GM12878 (cell line): ENCODE results near the gene MKRN2. TPM values are rescaled to one million over a fixed set of nuclear protein-coding genes. Genes with fewer than 3 reads are reported as not detected.
A peak's percentile ranks its signal among the peaks of the same experiment; 100 is the strongest.

Experiments used
- BMI1 ChIP-seq: fragments of 450-650 bp; IDR thresholded peaks from 2 replicates; pipeline ENCODE4 v1.6.1; 2016; ENCODE audit warnings: mild to moderate bottlenecking, moderate library complexity, borderline replicate concordance
- CREM ChIP-seq: IDR thresholded peaks from 2 replicates; pipeline ENCODE4 v1.6.1; 2014; ENCODE audit warnings: antibody characterized with exemption, low read depth
- DPF2 ChIP-seq: fragments of 450-650 bp; IDR thresholded peaks from 2 replicates; pipeline ENCODE4 v1.6.1; 2017; ENCODE audit warnings: mild to moderate bottlenecking
- GABPA ChIP-seq: IDR thresholded peaks from 2 replicates; pipeline ENCODE4 v1.6.1; 2014; ENCODE audit warnings: antibody characterized with exemption, low read depth, mild to moderate bottlenecking, inconsistent platforms
- HDAC6 ChIP-seq: fragments of 200-600 bp; sonication (generic); IDR thresholded peaks from one replicate; pipeline ENCODE4 v1.8.0; 2017; ENCODE audit warnings: antibody characterized with exemption; ENCODE audit not compliant: unreplicated experiment
- IKZF2 ChIP-seq, 2 experiments: fragments of 450-650 bp; IDR thresholded peaks; 2 replicates each; pipeline ENCODE4 v1.6.1; 2017; ENCODE audit warnings: mild to moderate bottlenecking in 2 of 2, moderate library complexity in 2 of 2
- KDM1A ChIP-seq: fragments of 200-600 bp; sonication (generic); IDR thresholded peaks from 2 replicates; pipeline ENCODE4 v1.6.1; 2016; ENCODE audit warnings: borderline replicate concordance
- LARP7 ChIP-seq: fragments of 450-650 bp; IDR thresholded peaks from 2 replicates; pipeline ENCODE4 v1.6.1; 2017; ENCODE audit warnings: mild to moderate bottlenecking
- MYC ChIP-seq: IDR thresholded peaks from 2 replicates; pipeline ENCODE4 v1.6.1; 2011; ENCODE audit warnings: mild to moderate bottlenecking, low read length, moderate library complexity, inconsistent platforms; ENCODE audit not compliant: insufficient read depth, insufficient replicate concordance, insufficient read length, severe bottlenecking
- NFYB ChIP-seq: IDR thresholded peaks from 2 replicates; pipeline ENCODE4 v1.6.1; 2011; ENCODE audit warnings: low read depth, mild to moderate bottlenecking, low read length, improper control_type of control experiment, moderate library complexity; ENCODE audit not compliant: insufficient read depth
- NR2C1 ChIP-seq: fragments of 450-650 bp; IDR thresholded peaks from 2 replicates; pipeline ENCODE4 v1.6.1; 2017; ENCODE audit warnings: antibody characterized with exemption, mild to moderate bottlenecking, moderate library complexity
- NR2F1 ChIP-seq: fragments of 450-650 bp; conservative IDR thresholded peaks from 2 replicates; pipeline ENCODE4 v1.6.1; 2017; ENCODE audit warnings: mild to moderate bottlenecking
- PAX5 ChIP-seq: IDR thresholded peaks from 2 replicates; pipeline ENCODE4 v1.6.1; 2011; ENCODE audit warnings: low read depth, low read length, borderline replicate concordance
- SMAD5 ChIP-seq: IDR thresholded peaks from 2 replicates; pipeline ENCODE4 v1.6.1; 2016; ENCODE audit warnings: antibody characterized with exemption, low read depth
- SMARCA5 ChIP-seq: fragments of 450-650 bp; IDR thresholded peaks from 2 replicates; pipeline ENCODE4 v1.6.1; 2017; ENCODE audit warnings: mild to moderate bottlenecking
- SUPT20H ChIP-seq: IDR thresholded peaks from 2 replicates; pipeline ENCODE4 v1.6.1; 2011; ENCODE audit warnings: low read depth, mild to moderate bottlenecking, low read length, moderate library complexity, borderline replicate concordance; ENCODE audit not compliant: control insufficient read depth
- TAF1 ChIP-seq: IDR thresholded peaks from 2 replicates; pipeline ENCODE4 v1.6.1; 2011; ENCODE audit warnings: mild to moderate bottlenecking, low read depth, low read length, borderline replicate concordance
- TCF7 ChIP-seq: IDR thresholded peaks from 2 replicates; pipeline ENCODE4 v1.6.1; 2014; ENCODE audit warnings: antibody characterized with exemption, borderline replicate concordance
- ZZZ3 ChIP-seq: IDR thresholded peaks from 2 replicates; pipeline ENCODE4 v1.6.1; 2011; ENCODE audit warnings: low read depth; ENCODE audit not compliant: control insufficient read depth, insufficient read length
- polyA plus RNA-seq, 11 experiments: library from polyadenylated mRNA; depleted of rRNA in 4 of 11; unstranded in 6 of 11; stranded (reverse) in 5 of 11; fragments of >200 nt; fragmentation: Nextera tagmentation in 4 of 11; fragmentation: Illumina TruSeq in 1 of 11; extraction: Ambion mirVana in 4 of 11; extraction: Trizol in 1 of 11; gene quantifications; 1 replicate in 1 of 11; 2 replicates in 10 of 11; pipeline versions ENCODE4 v1.2.1 to v1.2.3, GENCODE V29; 2011 to 2016; ENCODE audit warnings: inconsistent platforms in 2 of 11, missing spikeins in 2 of 11, low read depth in 1 of 11
- total RNA-seq, 4 experiments: library from RNA; depleted of rRNA in 3 of 4; stranded (reverse); fragments of >200 nt in 3 of 4; fragmentation: Illumina TruSeq in 1 of 4; extraction: Trizol in 1 of 4; gene quantifications; 2 replicates each; pipeline versions ENCODE4 v1.2.1 to v1.2.3, GENCODE V29; 2013 to 2021
- TF ChIP-seq, protein P1 (sequence below): fragments of 450-650 bp; IDR thresholded peaks from 2 replicates; pipeline ENCODE4 v1.6.1; 2017; ENCODE audit warnings: antibody characterized with exemption, mild to moderate bottlenecking, moderate library complexity
- TF ChIP-seq, protein P2 (sequence below): fragments of 450-650 bp; IDR thresholded peaks from 2 replicates; pipeline ENCODE4 v1.6.1; 2017; ENCODE audit warnings: mild to moderate bottlenecking
- TF ChIP-seq, protein P3 (sequence below): IDR thresholded peaks from 2 replicates; pipeline ENCODE4 v1.6.1; 2012; ENCODE audit warnings: low read length, inconsistent platforms

MKRN2 gene
- total and polyA plus RNA-seq, 10 of the 15 experiments (the other 5 are each of a cell fraction or from before 2014, with no cell fraction given): 15.4 to 40.7 (median 34.4) TPM

DNA sequence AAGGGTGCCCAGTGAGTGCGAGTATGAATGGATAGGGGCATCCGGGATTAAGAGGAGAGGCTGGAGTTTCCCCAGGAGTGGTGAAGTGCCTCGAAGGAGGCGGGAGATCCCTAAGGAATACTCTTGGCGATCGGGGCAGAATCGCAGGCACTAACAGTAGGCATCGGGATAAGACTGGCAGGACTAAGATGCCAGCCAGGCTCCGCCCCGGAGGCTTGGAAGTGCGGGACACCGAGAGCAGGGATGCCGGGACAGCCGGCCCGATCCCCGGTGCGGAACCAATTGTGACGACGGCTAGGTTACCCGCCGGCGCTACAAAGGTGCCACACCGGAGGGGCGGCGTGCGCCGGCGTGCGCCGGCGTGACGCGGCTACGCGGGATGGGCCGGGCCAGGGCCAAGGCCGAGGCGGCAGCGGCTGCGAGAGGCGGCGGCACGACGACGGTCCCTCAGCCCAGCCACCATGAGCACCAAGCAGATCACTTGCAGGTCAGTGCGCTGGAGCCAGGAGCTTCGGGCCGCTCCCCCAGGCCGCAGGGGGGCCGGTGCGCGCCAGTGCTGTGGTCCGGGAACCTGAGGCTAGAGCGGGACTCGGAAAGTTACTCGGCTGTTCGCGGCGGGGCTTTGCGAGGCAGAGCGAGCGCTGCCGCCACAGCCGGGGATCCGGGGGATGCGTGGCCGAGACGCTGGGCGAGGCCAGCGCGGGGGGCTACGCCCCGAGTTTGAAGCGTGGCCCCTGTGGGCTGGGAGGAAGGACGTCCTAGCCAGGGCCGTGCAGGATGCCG is at the start of gene MKRN2 (continued):
- TF ChIP-seq, protein P1, sequence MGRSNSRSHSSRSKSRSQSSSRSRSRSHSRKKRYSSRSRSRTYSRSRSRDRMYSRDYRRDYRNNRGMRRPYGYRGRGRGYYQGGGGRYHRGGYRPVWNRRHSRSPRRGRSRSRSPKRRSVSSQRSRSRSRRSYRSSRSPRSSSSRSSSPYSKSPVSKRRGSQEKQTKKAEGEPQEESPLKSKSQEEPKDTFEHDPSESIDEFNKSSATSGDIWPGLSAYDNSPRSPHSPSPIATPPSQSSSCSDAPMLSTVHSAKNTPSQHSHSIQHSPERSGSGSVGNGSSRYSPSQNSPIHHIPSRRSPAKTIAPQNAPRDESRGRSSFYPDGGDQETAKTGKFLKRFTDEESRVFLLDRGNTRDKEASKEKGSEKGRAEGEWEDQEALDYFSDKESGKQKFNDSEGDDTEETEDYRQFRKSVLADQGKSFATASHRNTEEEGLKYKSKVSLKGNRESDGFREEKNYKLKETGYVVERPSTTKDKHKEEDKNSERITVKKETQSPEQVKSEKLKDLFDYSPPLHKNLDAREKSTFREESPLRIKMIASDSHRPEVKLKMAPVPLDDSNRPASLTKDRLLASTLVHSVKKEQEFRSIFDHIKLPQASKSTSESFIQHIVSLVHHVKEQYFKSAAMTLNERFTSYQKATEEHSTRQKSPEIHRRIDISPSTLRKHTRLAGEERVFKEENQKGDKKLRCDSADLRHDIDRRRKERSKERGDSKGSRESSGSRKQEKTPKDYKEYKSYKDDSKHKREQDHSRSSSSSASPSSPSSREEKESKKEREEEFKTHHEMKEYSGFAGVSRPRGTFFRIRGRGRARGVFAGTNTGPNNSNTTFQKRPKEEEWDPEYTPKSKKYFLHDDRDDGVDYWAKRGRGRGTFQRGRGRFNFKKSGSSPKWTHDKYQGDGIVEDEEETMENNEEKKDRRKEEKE: no peak
- TF ChIP-seq SMAD5: peak; percentile 78
- TF ChIP-seq TAF1: peak; percentile 94
- no peak for TF ChIP-seq BMI1
- no peak for TF ChIP-seq MYC
- peak; percentile 62 for TF ChIP-seq NR2F1
- peak; percentile 51; the same call in 1 of the 2 replicates for TF ChIP-seq PAX5
- TF ChIP-seq IKZF2 (IDR thresholded peaks at IDR 0.05): peak; percentile 92 to 94
- peak; percentile 96 for TF ChIP-seq SMARCA5
- no peak for TF ChIP-seq NFYB
- TF ChIP-seq HDAC6: peak; percentile 33
- TF ChIP-seq TCF7: no peak; the same call in 1 of the 2 replicates
- TF ChIP-seq NR2C1: peak; percentile 56
- TF ChIP-seq, protein P2, sequence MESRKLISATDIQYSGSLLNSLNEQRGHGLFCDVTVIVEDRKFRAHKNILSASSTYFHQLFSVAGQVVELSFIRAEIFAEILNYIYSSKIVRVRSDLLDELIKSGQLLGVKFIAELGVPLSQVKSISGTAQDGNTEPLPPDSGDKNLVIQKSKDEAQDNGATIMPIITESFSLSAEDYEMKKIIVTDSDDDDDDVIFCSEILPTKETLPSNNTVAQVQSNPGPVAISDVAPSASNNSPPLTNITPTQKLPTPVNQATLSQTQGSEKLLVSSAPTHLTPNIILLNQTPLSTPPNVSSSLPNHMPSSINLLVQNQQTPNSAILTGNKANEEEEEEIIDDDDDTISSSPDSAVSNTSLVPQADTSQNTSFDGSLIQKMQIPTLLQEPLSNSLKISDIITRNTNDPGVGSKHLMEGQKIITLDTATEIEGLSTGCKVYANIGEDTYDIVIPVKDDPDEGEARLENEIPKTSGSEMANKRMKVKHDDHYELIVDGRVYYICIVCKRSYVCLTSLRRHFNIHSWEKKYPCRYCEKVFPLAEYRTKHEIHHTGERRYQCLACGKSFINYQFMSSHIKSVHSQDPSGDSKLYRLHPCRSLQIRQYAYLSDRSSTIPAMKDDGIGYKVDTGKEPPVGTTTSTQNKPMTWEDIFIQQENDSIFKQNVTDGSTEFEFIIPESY: no peak
- peak; percentile 94 for TF ChIP-seq LARP7
- TF ChIP-seq SUPT20H: no peak
- no peak for TF ChIP-seq ZZZ3
- peak; percentile 79 for TF ChIP-seq DPF2
- peak; percentile 86 for TF ChIP-seq GABPA
- no peak for TF ChIP-seq KDM1A
- TF ChIP-seq, protein P3, sequence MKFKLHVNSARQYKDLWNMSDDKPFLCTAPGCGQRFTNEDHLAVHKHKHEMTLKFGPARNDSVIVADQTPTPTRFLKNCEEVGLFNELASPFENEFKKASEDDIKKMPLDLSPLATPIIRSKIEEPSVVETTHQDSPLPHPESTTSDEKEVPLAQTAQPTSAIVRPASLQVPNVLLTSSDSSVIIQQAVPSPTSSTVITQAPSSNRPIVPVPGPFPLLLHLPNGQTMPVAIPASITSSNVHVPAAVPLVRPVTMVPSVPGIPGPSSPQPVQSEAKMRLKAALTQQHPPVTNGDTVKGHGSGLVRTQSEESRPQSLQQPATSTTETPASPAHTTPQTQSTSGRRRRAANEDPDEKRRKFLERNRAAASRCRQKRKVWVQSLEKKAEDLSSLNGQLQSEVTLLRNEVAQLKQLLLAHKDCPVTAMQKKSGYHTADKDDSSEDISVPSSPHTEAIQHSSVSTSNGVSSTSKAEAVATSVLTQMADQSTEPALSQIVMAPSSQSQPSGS: no peak
- TF ChIP-seq CREM: peak; percentile 70
